ENCODE results near the gene NBPF9.
A peak's percentile ranks its signal among the peaks of the same experiment; 100 is the strongest.
"Not testable (repeated sequence)": the region's sequence is repeated elsewhere in the genome, so short reads cannot be mapped to it uniquely, and the experiment has no call there.

Gene NBPF9

GRCh38 chr1:149103109-149104081 lies at the start of gene NBPF9:
Gene NBPF9, minus strand, starts transcription at chr1:149103551. Its CDS starts 21,412 bp downstream, at chr1:149082139.
- peak; percentile 26 for DNase-seq

GRCh38 chr1:149149909-149150308 lies 46.6 kb upstream of the NBPF9 start:
- not testable (repeated sequence) for DNase-seq

GRCh38 chr1:149137585-149137984 lies 34.2 kb upstream of the NBPF9 start:
- DNase-seq, result not testable (repeated sequence)

- not testable (repeated sequence) for DNase-seq
Observed at GRCh38 chr1:149130938-149131337, 27.6 kb upstream of the NBPF9 start.

GRCh38 chr1:149129245-149129644 lies 25.9 kb upstream of the NBPF9 start:
- not testable (repeated sequence) for DNase-seq

GRCh38 chr1:149126555-149127145 lies 23.3 kb upstream of the NBPF9 start:
- DNase-seq, result not testable (repeated sequence)

- DNase-seq, result not testable (repeated sequence)
Observed at GRCh38 chr1:149123948-149124926, 20.9 kb upstream of the NBPF9 start.

GRCh38 chr1:149112828-149113227 lies 9.5 kb upstream of the NBPF9 start:
- DNase-seq, result not testable (repeated sequence)

- DNase-seq, result not testable (repeated sequence)
Observed at GRCh38 chr1:149110343-149110742, 7.0 kb upstream of the NBPF9 start.

- not testable (repeated sequence) for DNase-seq
Observed at GRCh38 chr1:149102574-149102973, 777 bp downstream of the NBPF9 start.

GRCh38 chr1:149098276-149098675 lies 5.1 kb downstream of the NBPF9 start:
- not testable (repeated sequence) for DNase-seq

GRCh38 chr1:149093155-149093554 lies 10.2 kb downstream of the NBPF9 start:
- DNase-seq, result not testable (repeated sequence)

GRCh38 chr1:149075505-149076127 lies 27.7 kb downstream of the NBPF9 start:
- DNase-seq, result not testable (repeated sequence)

- not testable (repeated sequence) for DNase-seq
Observed at GRCh38 chr1:149064611-149065010, 38.7 kb downstream of the NBPF9 start.

GRCh38 chr1:149043056-149043455 lies 60.3 kb downstream of the NBPF9 start:
- not testable (repeated sequence) for DNase-seq

GRCh38 chr1:149033916-149034315 lies 69.4 kb downstream of the NBPF9 start:
- DNase-seq, result not testable (repeated sequence)

GRCh38 chr1:149024327-149024726 lies 79.0 kb downstream of the NBPF9 start:
- not testable (repeated sequence) for DNase-seq

- DNase-seq, result not testable (repeated sequence)
Observed at GRCh38 chr1:149018577-149018976, 84.8 kb downstream of the NBPF9 start.

GRCh38 chr1:149016626-149017025 lies 86.7 kb downstream of the NBPF9 start:
- not testable (repeated sequence) for DNase-seq

GRCh38 chr1:149015522-149015921 lies 87.8 kb downstream of the NBPF9 start:
- DNase-seq, result not testable (repeated sequence)

- not testable (repeated sequence) for DNase-seq
Observed at GRCh38 chr1:149013513-149013912, 89.8 kb downstream of the NBPF9 start.

- DNase-seq, result not testable (repeated sequence)
Observed at GRCh38 chr1:149012599-149012998, 90.8 kb downstream of the NBPF9 start.
